WTC11 (cell line): ENCODE data around the gene BCL7A.

Source experiments
- CREM ChIP-seq: sonication (generic); formaldehyde crosslinking; IDR thresholded peaks from 2 replicates; pipeline ENCODE4 v1.8.1; 2022; ENCODE audit warnings: mild to moderate bottlenecking, missing genetic modification reagents, moderate library complexity
- CTCF ChIP-seq: fragments of 200-600 bp; IDR thresholded peaks from 2 replicates; pipeline ENCODE4 v1.8.0; 2022; ENCODE audit warnings: antibody characterized with exemption
- FOXP4 ChIP-seq: sonication (generic); formaldehyde crosslinking; IDR thresholded peaks from 2 replicates; pipeline ENCODE4 v1.8.0; 2022; ENCODE audit warnings: mild to moderate bottlenecking, missing genetic modification reagents
- MAX ChIP-seq: sonication (generic); formaldehyde crosslinking; IDR thresholded peaks from 2 replicates; pipeline ENCODE4 v1.8.0; 2022; ENCODE audit warnings: mild to moderate bottlenecking, missing genetic modification reagents
- PRDM15 ChIP-seq: sonication (generic); formaldehyde crosslinking; IDR thresholded peaks from 2 replicates; pipeline ENCODE4 v1.8.0; 2022; ENCODE audit warnings: missing genetic modification reagents
- RELA ChIP-seq: sonication (generic); formaldehyde crosslinking; IDR thresholded peaks from 2 replicates; pipeline ENCODE4 v1.8.1; 2022; ENCODE audit warnings: missing genetic modification reagents, mild to moderate bottlenecking, borderline replicate concordance
- USF2 ChIP-seq: sonication (generic); formaldehyde crosslinking; IDR thresholded peaks from 2 replicates; pipeline ENCODE4 v1.8.1; 2023; ENCODE audit warnings: mild to moderate bottlenecking, missing genetic modification reagents, moderate library complexity
- ZNF138 ChIP-seq: sonication (generic); formaldehyde crosslinking; conservative IDR thresholded peaks from 2 replicates; pipeline ENCODE4 v1.8.1; 2022; ENCODE audit warnings: mild to moderate bottlenecking, moderate library complexity, missing genetic modification reagents
- ZSCAN18 ChIP-seq: fragments of 250-450 bp; sonication (Bioruptor Pico); IDR thresholded peaks from 2 replicates; pipeline ENCODE4 v2.1.2; 2022; ENCODE audit warnings: mild to moderate bottlenecking, moderate library complexity

GRCh38 chr12:122084857-122085405, 63.2 kb downstream of the BCL7A start:
- no peak for TF ChIP-seq ZSCAN18 (CRISPR knock-in tag)
- TF ChIP-seq RELA (CRISPR knock-in tag): no peak
- TF ChIP-seq CTCF: no peak
- no peak for TF ChIP-seq FOXP4
- TF ChIP-seq MAX (CRISPR knock-in tag): no peak
- no peak for TF ChIP-seq USF2
- no peak for TF ChIP-seq PRDM15
- no peak for TF ChIP-seq CREM (CRISPR knock-in tag)
- no peak for TF ChIP-seq ZNF138
